IMR-90 (cell line): ENCODE data around the gene VSIG4. TPM values are rescaled to one million over a fixed set of nuclear protein-coding genes. Genes with fewer than 3 reads are reported as not detected.

Experiments
- ATAC-seq: fragments of 200-7000 bp; cut with Tn5 transposase; 2 replicates; pipeline ENCODE4 v1.9.1; 2020; ENCODE audit warnings: low read depth, mild to moderate bottlenecking, moderate library complexity
- Bru-seq: library from RNA; stranded (reverse); fragments of 400-500 nt; gene quantifications from one replicate; lab custom pipeline; 2021; lab: Mats Ljungman, UMichigan
- BruChase-seq, 2 experiments: library from RNA; stranded (reverse); fragments of 400-500 nt; gene quantifications; one replicate each; lab custom pipeline; 2021; lab: Mats Ljungman, UMichigan
- BruUV-seq: library from RNA; stranded (reverse); fragments of 400-500 nt; replicated peaks from 2 replicates; lab custom pipeline; 2021; lab: Mats Ljungman, UMichigan
- CTCF ChIA-PET: fragments of 300-600 bp; formaldehyde crosslinking; extraction: SDS; loops from one replicate; lab custom pipeline; 2021; ENCODE audit warnings: antibody characterized with exemption; lab: Yijun Ruan, JAX
- POLR2A ChIA-PET: fragments of 300-600 bp; sonication (Branson Sonifier 250); formaldehyde crosslinking; loops from one replicate; lab custom pipeline; 2022; ENCODE audit warnings: antibody characterized with exemption; ENCODE audit not compliant: unreplicated experiment; lab: Charles Lee
- DNase-seq: peaks from one replicate; pipeline ENCODE4 v3.0.0; 2013
- H2AFZ ChIP-seq: replicated peaks from 2 replicates; pipeline ENCODE3; 2013; ENCODE audit warnings: low read length, mild to moderate bottlenecking; ENCODE audit not compliant: poor library complexity
- H2AK5ac ChIP-seq: 2 replicates; pipeline ENCODE4 v1.6.1; 2013; ENCODE audit warnings: low read depth, low read length, inconsistent platforms
- H2AK9ac ChIP-seq: replicated peaks from 2 replicates; pipeline ENCODE3; 2013; ENCODE audit warnings: mild to moderate bottlenecking, low read depth, low read length, moderate library complexity; ENCODE audit not compliant: poor library complexity
- H2BK120ac ChIP-seq: 2 replicates; pipeline ENCODE4 v1.6.1; 2013; ENCODE audit warnings: low read depth, low read length, inconsistent platforms
- H2BK15ac ChIP-seq: 3 replicates; pipeline ENCODE4 v1.6.1; 2013; ENCODE audit warnings: low read depth, low read length, inconsistent platforms
- H2BK20ac ChIP-seq: 2 replicates; pipeline ENCODE4 v1.6.1; 2013; ENCODE audit warnings: low read depth, mild to moderate bottlenecking, inconsistent platforms, low read length, moderate library complexity
- H2BK5ac ChIP-seq: 2 replicates; pipeline ENCODE4 v1.6.1; 2013; ENCODE audit warnings: mild to moderate bottlenecking, low read depth, low read length, inconsistent platforms; ENCODE audit not compliant: poor library complexity, severe bottlenecking
- H3K14ac ChIP-seq: replicated peaks from 2 replicates; pipeline ENCODE4 v1.6.1; 2013; ENCODE audit warnings: low read depth, low read length, inconsistent platforms
- H3K18ac ChIP-seq: 2 replicates; pipeline ENCODE4 v1.6.1; 2013; ENCODE audit warnings: low read depth, low read length, control low read depth
- H3K23ac ChIP-seq: 2 replicates; pipeline ENCODE4 v1.6.1; 2013; ENCODE audit warnings: low read depth, low read length, inconsistent platforms
- H3K27ac ChIP-seq: 2 replicates; pipeline ENCODE4 v1.5.1; 2013; ENCODE audit warnings: mild to moderate bottlenecking, control low read depth, low read length; ENCODE audit not compliant: insufficient read depth
- H3K27me3 ChIP-seq: 2 replicates; pipeline ENCODE4 v1.6.1; 2013; ENCODE audit warnings: low read length; ENCODE audit not compliant: control insufficient read depth, insufficient read depth
- H3K36me3 ChIP-seq: 2 replicates; pipeline ENCODE4 v1.6.1; 2013; ENCODE audit warnings: low read length, mixed read lengths; ENCODE audit not compliant: control insufficient read depth, insufficient read depth
- H3K4ac ChIP-seq: 2 replicates; pipeline ENCODE4 v1.6.1; 2013; ENCODE audit warnings: low read depth, low read length, inconsistent platforms
- H3K4me1 ChIP-seq: 2 replicates; pipeline ENCODE4 v1.6.1; 2013; ENCODE audit warnings: low read length, mixed read lengths; ENCODE audit not compliant: control insufficient read depth, insufficient read depth
- H3K4me2 ChIP-seq: 2 replicates; pipeline ENCODE4 v1.6.1; 2013; ENCODE audit warnings: low read depth, mild to moderate bottlenecking, control low read depth, low read length, moderate library complexity
- H3K4me3 ChIP-seq: 2 replicates; pipeline ENCODE4 v1.5.1; 2013; ENCODE audit warnings: low read depth, mild to moderate bottlenecking, control low read depth, low read length, moderate library complexity; ENCODE audit not compliant: insufficient read depth
- H3K56ac ChIP-seq: 2 replicates; pipeline ENCODE4 v1.6.1; 2013; ENCODE audit warnings: low read length, inconsistent platforms; ENCODE audit not compliant: insufficient read depth; ENCODE audit errors: extremely low read depth
- H3K79me1 ChIP-seq, 2 experiments: 2 replicates each; pipeline ENCODE4 v1.6.1; 2013; ENCODE audit warnings: low read length in 2 of 2, inconsistent platforms in 1 of 2, low read depth in 1 of 2
- H3K9ac ChIP-seq: 2 replicates; pipeline ENCODE4 v1.6.1; 2013; ENCODE audit warnings: low read depth, low read length, control low read depth
- H3K9me1 ChIP-seq: 2 replicates; pipeline ENCODE4 v1.6.1; 2013; ENCODE audit warnings: low read length, inconsistent platforms; ENCODE audit not compliant: insufficient read depth
- H3K9me3 ChIP-seq: 2 replicates; pipeline ENCODE4 v1.6.1; 2013; ENCODE audit warnings: low read length; ENCODE audit not compliant: control insufficient read depth, insufficient read depth
- H4K20me1 ChIP-seq: 2 replicates; pipeline ENCODE4 v1.6.1; 2013; ENCODE audit warnings: low read length, inconsistent platforms; ENCODE audit not compliant: insufficient read depth
- H4K5ac ChIP-seq: 2 replicates; pipeline ENCODE4 v1.6.1; 2013; ENCODE audit warnings: mild to moderate bottlenecking, low read depth, low read length, control low read depth
- H4K8ac ChIP-seq, 2 experiments: 2 replicates each; pipeline ENCODE4 v1.6.1; 2013; ENCODE audit warnings: low read depth in 2 of 2, low read length in 2 of 2, control low read depth in 1 of 2, inconsistent platforms in 1 of 2
- H4K91ac ChIP-seq: 2 replicates; pipeline ENCODE4 v1.6.1; 2013; ENCODE audit warnings: low read depth, low read length, inconsistent platforms; ENCODE audit not compliant: insufficient read depth
- BHLHE40 ChIP-seq: fragments of 150-350 bp; IDR thresholded peaks from 2 replicates; pipeline ENCODE4 v1.6.1; 2016; ENCODE audit warnings: mild to moderate bottlenecking, low read depth, low read length
- CEBPB ChIP-seq: IDR thresholded peaks from 2 replicates; pipeline ENCODE4 v1.6.1; 2012; ENCODE audit warnings: low read depth, low read length, improper control_type of control experiment
- CHD1 ChIP-seq: IDR thresholded peaks from 2 replicates; pipeline ENCODE4 v1.6.1; 2012; ENCODE audit warnings: low read depth, low read length, improper control_type of control experiment
- FOS ChIP-seq: fragments of 150-350 bp; IDR thresholded peaks from 2 replicates; pipeline ENCODE4 v1.6.1; 2016; ENCODE audit warnings: low read depth, low read length
- MAFK ChIP-seq: IDR thresholded peaks from 2 replicates; pipeline ENCODE4 v1.6.1; 2012; ENCODE audit warnings: low read depth, low read length, improper control_type of control experiment
- MAZ ChIP-seq: IDR thresholded peaks from 2 replicates; pipeline ENCODE4 v1.6.1; 2012; ENCODE audit warnings: low read depth, mild to moderate bottlenecking, low read length, improper control_type of control experiment, moderate library complexity, borderline replicate concordance
- MXI1 ChIP-seq: IDR thresholded peaks from 2 replicates; pipeline ENCODE4 v1.6.1; 2012; ENCODE audit warnings: low read depth, mild to moderate bottlenecking, low read length, moderate library complexity, borderline replicate concordance
- NFE2L2 ChIP-seq: fragments of 150-350 bp; IDR thresholded peaks from 2 replicates; pipeline ENCODE4 v1.6.1; 2016; ENCODE audit warnings: low read depth, mild to moderate bottlenecking, low read length
- POLR2A ChIP-seq: IDR thresholded peaks from 2 replicates; pipeline ENCODE4 v1.6.1; 2012; ENCODE audit warnings: mild to moderate bottlenecking, low read depth, low read length
- RAD21 ChIP-seq: IDR thresholded peaks from 2 replicates; pipeline ENCODE4 v1.6.1; 2012; ENCODE audit warnings: low read length, improper control_type of control experiment
- RCOR1 ChIP-seq: IDR thresholded peaks from 2 replicates; pipeline ENCODE4 v1.6.1; 2012; ENCODE audit warnings: mild to moderate bottlenecking, low read length, improper control_type of control experiment; ENCODE audit not compliant: insufficient replicate concordance
- RFX5 ChIP-seq: IDR thresholded peaks from 2 replicates; pipeline ENCODE4 v1.8.0; 2012; ENCODE audit warnings: low read depth, mild to moderate bottlenecking, low read length, moderate library complexity
- SMC3 ChIP-seq: fragments of 150-350 bp; IDR thresholded peaks from 2 replicates; pipeline ENCODE4 v1.6.1; 2016; ENCODE audit warnings: low read depth, mild to moderate bottlenecking, antibody characterized with exemption, low read length, moderate library complexity
- USF2 ChIP-seq: fragments of 150-350 bp; IDR thresholded peaks from 2 replicates; pipeline ENCODE4 v1.6.1; 2017; ENCODE audit warnings: mild to moderate bottlenecking, antibody characterized with exemption, low read length, low read depth
- WGBS, 2 experiments: methylation state at CpG; one replicate each; pipeline versions ENCODE4 v1.1.5 to v1.1.7; 2013; ENCODE audit warnings: missing lambda C conversion rate in 2 of 2; ENCODE audit not compliant: insufficient read length in 1 of 2; ENCODE audit errors: extremely low coverage in 2 of 2; 5-methylcytosine and 5-hydroxymethylcytosine counted together
- dilution Hi-C: fragments of 300-500 bp; cut with HindIII; formaldehyde crosslinking; loops from one replicate; pipeline ENCODE4 v1.14.3; 2018; ENCODE audit warnings: low sequenced_read_pairs; ENCODE audit not compliant: unreplicated experiment
- in situ Hi-C: fragments of 300-500 bp; cut with MboI; formaldehyde crosslinking; loops from 3 replicates; pipeline ENCODE4 v1.14.3; 2019; ENCODE audit warnings: low sequenced_read_pairs, inconsistent platforms, mixed read lengths
- intact Hi-C: fragments of 100-400 bp; cut with micrococcal nuclease; formaldehyde crosslinking; loops from 2 replicates; pipeline ENCODE4 v1.10.0; 2022
- long read RNA-seq: library from polyadenylated mRNA; unstranded; transcript quantifications from one replicate; pipeline ENCODE4 v2.0.0, GENCODE V29; 2021; ENCODE audit not compliant: unreplicated experiment
- polyA plus RNA-seq, 3 experiments: library from polyadenylated mRNA; depleted of rRNA; stranded (reverse); fragments of >200 nt; gene quantifications; 2 replicates each; pipeline ENCODE4 v1.2.3, GENCODE V29; 2012; ENCODE audit warnings: low replicate concordance in 1 of 3
- total RNA-seq: library from RNA; depleted of rRNA; stranded (reverse); fragments of >200 nt; gene quantifications from 2 replicates; pipeline ENCODE4 v1.2.3, GENCODE V29; 2012; rRNA removed
- TF ChIP-seq, protein P1 (sequence below): conservative IDR thresholded peaks from 2 replicates; pipeline ENCODE4 v1.5.1; 2012; ENCODE audit warnings: mild to moderate bottlenecking, low read depth, low read length, improper control_type of control experiment
- TF ChIP-seq, protein P2 (sequence below): fragments of 150-350 bp; IDR thresholded peaks from 2 replicates; pipeline ENCODE4 v1.6.1; 2016; ENCODE audit warnings: low read depth, mild to moderate bottlenecking, low read length, moderate library complexity, borderline replicate concordance

The VSIG4 gene
- total RNA-seq (not detected in 2 replicates), polyA plus RNA-seq (2012; rRNA removed) (not detected in 2 replicates), Bru-seq, nascent RNA (not detected), BruChase-seq, experiment 1, labeled RNA remaining after a 6-hour chase (not detected), BruChase-seq, experiment 2, labeled RNA remaining after a 2-hour chase (not detected)
- polyA plus RNA-seq (2012; cell fraction: cytosol; rRNA removed) = not detected in 2 replicates
- polyA plus RNA-seq (2012; cell fraction: nucleus; rRNA removed; ENCODE audit: low replicate concordance) = not detected in 2 replicates
- long read RNA-seq = 0 reads

GRCh38 chrX:66039944-66040343, at the start of gene VSIG4:
Gene VSIG4, minus strand, starts transcription at chrX:66040080. Its CDS starts 82 bp downstream, at chrX:66039998.
- Histone ChIP-seq H3K4me1 (no peaks in the 10 kb centered on the region), H2BK5ac (no peak within 1 kb of the TSS), H2BK20ac (no peak within 1 kb of the TSS), H2AK5ac (no peak within 1 kb of the TSS), H3K4me3 (no peak within 1 kb of the TSS), H4K91ac (no peak within 1 kb of the TSS), H3K56ac (no peak within 1 kb of the TSS), H3K9me3 (no peaks in the 10 kb centered on the region), H2AFZ (no peak within 1 kb of the TSS), H3K14ac (no peak within 1 kb of the TSS), H3K9me1 (no peaks in the 10 kb centered on the region), H3K9ac (no peak within 1 kb of the TSS), H3K4ac (no peak within 1 kb of the TSS), H3K4me2 (no peak within 1 kb of the TSS), H2BK15ac (no peak within 1 kb of the TSS), H4K5ac (no peak within 1 kb of the TSS), H3K27ac (no peak within 1 kb of the TSS), H2AK9ac (no peak within 1 kb of the TSS), H3K18ac (no peak within 1 kb of the TSS), H3K27me3 (no peaks in the 10 kb centered on the region; the same call in 1 of the 2 replicates), H2BK120ac (no peak within 1 kb of the TSS), H3K23ac (no peak within 1 kb of the TSS), H4K20me1 (no peaks in the 10 kb centered on the region), H4K8ac (no peak within 1 kb of the TSS), H3K79me1 (no peaks in the 10 kb centered on the region), H3K36me3 (no peaks in the 10 kb centered on the region)
- DNase-seq (no peak), ATAC-seq (no peak)
- ChIA-PET CTCF (no interaction called here), POLR2A (no interaction called here)
- TF ChIP-seq USF2 (no peak), BHLHE40 (no peak), NFE2L2 (no peak), MAFK (no peak), CEBPB (no peak), RFX5 (no peak), CHD1 (no peak), SMC3 (no peak), MXI1 (no peak), MAZ (no peak), FOS (no peak), POLR2A (no peak), RCOR1 (no peak), RAD21 (no peak)
- TF ChIP-seq, protein P1, sequence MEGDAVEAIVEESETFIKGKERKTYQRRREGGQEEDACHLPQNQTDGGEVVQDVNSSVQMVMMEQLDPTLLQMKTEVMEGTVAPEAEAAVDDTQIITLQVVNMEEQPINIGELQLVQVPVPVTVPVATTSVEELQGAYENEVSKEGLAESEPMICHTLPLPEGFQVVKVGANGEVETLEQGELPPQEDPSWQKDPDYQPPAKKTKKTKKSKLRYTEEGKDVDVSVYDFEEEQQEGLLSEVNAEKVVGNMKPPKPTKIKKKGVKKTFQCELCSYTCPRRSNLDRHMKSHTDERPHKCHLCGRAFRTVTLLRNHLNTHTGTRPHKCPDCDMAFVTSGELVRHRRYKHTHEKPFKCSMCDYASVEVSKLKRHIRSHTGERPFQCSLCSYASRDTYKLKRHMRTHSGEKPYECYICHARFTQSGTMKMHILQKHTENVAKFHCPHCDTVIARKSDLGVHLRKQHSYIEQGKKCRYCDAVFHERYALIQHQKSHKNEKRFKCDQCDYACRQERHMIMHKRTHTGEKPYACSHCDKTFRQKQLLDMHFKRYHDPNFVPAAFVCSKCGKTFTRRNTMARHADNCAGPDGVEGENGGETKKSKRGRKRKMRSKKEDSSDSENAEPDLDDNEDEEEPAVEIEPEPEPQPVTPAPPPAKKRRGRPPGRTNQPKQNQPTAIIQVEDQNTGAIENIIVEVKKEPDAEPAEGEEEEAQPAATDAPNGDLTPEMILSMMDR = no peak
- TF ChIP-seq, protein P2, sequence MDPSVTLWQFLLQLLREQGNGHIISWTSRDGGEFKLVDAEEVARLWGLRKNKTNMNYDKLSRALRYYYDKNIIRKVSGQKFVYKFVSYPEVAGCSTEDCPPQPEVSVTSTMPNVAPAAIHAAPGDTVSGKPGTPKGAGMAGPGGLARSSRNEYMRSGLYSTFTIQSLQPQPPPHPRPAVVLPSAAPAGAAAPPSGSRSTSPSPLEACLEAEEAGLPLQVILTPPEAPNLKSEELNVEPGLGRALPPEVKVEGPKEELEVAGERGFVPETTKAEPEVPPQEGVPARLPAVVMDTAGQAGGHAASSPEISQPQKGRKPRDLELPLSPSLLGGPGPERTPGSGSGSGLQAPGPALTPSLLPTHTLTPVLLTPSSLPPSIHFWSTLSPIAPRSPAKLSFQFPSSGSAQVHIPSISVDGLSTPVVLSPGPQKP = no peak
- in situ Hi-C loops = no loop called here
- intact Hi-C loops = no loop called here
- dilution Hi-C loops = no loop called here
- no TSS peak for BruUV-seq
- no CpG with 5 or more reads among the region's 2 CpGs for WGBS, 2 experiments
